SH-SY5Y (cell line): ENCODE results near the gene GPR33.

ENCODE experiments used
- GATA2 ChIP-seq: IDR thresholded peaks from 2 replicates; pipeline ENCODE4 v1.6.1; 2011; ENCODE audit warnings: mild to moderate bottlenecking, low read depth, low read length
- GATA3 ChIP-seq: IDR thresholded peaks from 2 replicates; pipeline ENCODE4 v1.6.1; 2011; ENCODE audit warnings: low read depth, mild to moderate bottlenecking, low read length, moderate library complexity

DNA sequence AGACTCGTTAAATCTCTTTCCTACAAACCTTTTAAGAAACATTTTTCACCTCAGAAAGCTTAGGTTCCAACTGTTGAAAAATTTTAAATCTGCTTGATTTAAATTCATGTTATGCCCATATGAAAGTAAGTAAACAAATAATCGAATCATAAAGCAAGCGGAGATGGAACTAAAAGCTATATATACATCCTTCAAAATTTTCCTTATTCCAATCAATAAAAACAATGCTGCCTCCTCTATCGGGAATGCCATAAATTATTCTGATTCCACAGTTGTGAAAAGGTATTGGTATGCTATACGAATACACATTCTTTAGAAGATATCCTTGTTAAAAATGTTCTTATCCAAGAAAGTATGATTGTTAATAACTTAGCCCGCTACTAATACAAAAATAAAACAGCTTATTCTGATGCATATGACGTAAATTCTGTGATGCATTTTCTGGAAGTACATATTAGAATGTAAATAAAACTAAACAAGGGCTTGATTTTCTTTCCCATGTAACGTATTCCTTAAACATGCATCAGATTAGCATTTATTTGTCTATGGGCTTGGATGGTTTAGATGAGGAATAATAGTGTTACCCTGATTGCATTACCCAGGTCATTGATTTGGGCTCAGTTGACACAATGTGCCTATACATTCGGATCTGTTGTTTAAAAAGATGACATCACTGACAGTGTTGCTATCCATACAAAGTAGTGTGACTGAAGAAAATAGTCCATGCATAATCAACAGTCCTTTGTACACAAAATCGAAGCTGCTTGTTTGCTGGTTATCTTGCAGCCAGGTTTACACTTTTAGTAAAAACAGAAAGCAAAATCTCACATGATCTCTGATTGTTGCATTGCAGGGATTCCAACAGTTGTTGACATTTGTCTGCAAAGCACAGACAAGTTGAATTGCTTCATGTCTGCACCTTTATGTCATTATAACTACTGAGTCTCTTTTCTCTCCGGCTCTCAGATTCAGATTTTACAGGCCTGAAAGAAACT, 29.9 kb downstream of the GPR33 start:
- TF ChIP-seq GATA2 (no peak), GATA3 (no peak)
